Adipose tissue (tissue), 3 donors: ENCODE results near the gene OR8G1. TPM values are rescaled to one million over a fixed set of nuclear protein-coding genes. Genes with fewer than 3 reads are reported as not detected.
"Not testable (repeated sequence)": the region's sequence is repeated elsewhere in the genome, so short reads cannot be mapped to it uniquely, and the experiment has no call there.

Experiments used
- H3K27ac ChIP-seq: one replicate; pipeline ENCODE4 v1.5.1; 2013; ENCODE audit warnings: low read depth, low read length
- WGBS, 3 donors: extraction: QIAGEN DNeasy Blood & Tissue Kit; methylation state at CpG; one replicate each; pipeline ENCODE4 v1.1.7; 2013; 5-methylcytosine and 5-hydroxymethylcytosine counted together
- polyA plus RNA-seq, 3 donors: library from polyadenylated mRNA; stranded (reverse); fragments of 200-250 nt; gene quantifications; one replicate each; pipeline ENCODE4 v1.2.3, GENCODE V29; 2013
- donor health status: healthy with polysubstance abuse.
- donor health status: Bipolar disorder and iron deficiency.
- donor health status: healthy.

Gene OR8G1
- polyA plus RNA-seq, 3 donors, result not detected

DNA sequence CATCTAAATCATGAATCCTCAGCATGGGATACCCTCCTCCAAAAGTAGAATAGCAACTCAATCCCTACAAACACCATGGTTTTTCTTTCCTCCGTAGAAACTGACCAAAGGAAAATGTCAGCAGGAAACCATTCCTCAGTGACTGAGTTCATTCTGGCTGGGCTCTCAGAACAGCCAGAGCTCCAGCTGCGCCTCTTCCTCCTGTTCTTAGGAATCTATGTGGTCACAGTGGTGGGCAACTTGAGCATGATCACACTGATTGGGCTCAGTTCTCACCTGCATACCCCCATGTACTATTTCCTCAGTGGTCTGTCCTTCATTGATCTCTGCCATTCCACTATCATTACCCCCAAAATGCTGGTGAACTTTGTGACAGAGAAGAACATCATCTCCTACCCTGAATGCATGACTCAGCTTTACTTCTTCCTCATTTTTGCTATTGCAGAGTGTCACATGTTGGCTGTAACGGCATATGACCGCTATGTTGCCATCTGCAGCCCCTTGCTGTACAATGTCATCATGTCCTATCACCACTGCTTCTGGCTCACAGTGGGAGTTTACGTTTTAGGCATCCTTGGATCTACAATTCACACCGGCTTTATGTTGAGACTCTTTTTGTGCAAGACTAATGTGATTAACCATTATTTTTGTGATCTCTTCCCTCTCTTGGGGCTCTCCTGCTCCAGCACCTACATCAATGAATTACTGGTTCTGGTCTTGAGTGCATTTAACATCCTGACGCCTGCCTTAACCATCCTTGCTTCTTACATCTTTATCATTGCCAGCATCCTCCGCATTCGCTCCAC lies 16.1 kb upstream of the OR8G1 start:
- H3K27ac ChIP-seq, result not testable (repeated sequence)
- WGBS, 3 donors, result 56 to 67% (median 57%) methylated on average over 9 of the region's 9 CpGs

DNA sequence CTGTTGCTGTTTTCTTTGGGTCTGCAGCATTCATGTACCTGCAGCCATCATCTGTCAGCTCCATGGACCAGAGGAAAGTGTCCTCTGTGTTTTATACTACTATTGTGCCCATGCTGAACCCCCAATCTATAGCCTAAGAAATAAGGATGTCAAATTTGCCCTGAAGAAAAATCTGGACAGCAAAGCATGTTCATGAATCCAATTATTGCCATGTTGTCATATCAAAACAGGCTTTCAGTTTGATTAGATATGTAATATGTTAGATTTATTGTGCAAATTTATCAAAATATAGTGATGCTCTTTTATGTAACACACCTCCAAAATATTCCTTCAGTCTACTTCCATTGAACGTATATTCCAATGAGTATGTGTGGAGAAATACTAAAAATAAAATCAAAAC lies 15.4 kb upstream of the OR8G1 start:
- H3K27ac ChIP-seq, result no peak overlapping the region
- 82 to 88% (median 88%) methylated on average over 1 of the region's 1 CpG for WGBS, 3 donors

DNA sequence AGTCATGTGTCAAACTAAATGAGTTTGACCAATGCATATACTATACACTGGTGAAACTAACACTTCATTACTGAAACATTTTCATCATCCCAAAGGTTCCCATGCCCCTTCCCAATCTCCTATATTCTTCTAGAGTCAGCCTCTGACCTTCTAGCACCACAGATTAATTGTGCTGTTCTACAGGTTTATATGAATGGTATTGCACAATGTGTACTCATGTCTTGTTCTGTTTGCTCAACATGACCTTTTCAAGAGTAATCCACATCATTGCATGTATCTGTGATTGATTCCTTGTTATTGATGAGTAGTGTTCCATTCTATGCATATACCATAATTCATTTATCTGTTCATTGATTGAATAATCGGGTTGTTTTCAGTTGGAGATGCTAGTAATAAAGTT lies 7.5 kb upstream of the OR8G1 start:
- H3K27ac ChIP-seq, result no peak overlapping the region
- 20 to 81% (median 44%) methylated on average over 1 of the region's 1 CpG for WGBS, 3 donors

DNA sequence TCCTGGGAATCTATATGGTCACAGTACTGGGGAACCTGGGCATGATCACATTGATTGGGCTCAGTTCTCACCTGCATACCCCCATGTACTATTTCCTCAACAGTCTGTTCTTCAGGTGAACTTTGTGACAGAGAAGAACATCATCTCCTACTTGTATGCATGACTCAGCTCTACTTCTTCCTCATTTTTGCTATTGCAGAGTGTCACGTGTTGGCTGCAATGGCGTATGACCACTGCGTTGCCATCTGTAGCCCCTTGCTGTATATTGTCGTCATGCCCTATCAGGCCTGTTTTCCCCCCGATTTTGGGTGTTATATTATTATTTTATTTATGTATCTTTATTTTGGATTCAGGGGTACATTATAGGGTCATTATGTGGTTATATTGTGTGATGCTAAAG lies 2.4 kb upstream of the OR8G1 start:
- 54 to 64% (median 55%) methylated on average over 5 of the region's 5 CpGs for WGBS, 3 donors
- no peak overlapping the region for H3K27ac ChIP-seq

DNA sequence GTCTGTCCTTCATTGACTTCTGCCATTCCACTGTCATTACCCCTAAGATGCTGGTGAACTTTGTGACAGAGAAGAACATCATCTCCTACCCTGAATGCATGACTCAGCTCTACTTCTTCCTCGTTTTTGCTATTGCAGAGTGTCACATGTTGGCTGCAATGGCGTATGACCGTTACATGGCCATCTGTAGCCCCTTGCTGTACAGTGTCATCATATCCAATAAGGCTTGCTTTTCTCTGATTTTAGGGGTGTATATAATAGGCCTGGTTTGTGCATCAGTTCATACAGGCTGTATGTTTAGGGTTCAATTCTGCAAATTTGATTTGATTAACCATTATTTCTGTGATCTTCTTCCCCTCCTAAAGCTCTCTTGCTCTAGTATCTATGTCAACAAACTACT lies 9.0 kb downstream of the OR8G1 start:
- not testable (repeated sequence) for H3K27ac ChIP-seq
- WGBS, 3 donors, result 40 to 61% (median 59%) methylated on average over 3 of the region's 3 CpGs

DNA sequence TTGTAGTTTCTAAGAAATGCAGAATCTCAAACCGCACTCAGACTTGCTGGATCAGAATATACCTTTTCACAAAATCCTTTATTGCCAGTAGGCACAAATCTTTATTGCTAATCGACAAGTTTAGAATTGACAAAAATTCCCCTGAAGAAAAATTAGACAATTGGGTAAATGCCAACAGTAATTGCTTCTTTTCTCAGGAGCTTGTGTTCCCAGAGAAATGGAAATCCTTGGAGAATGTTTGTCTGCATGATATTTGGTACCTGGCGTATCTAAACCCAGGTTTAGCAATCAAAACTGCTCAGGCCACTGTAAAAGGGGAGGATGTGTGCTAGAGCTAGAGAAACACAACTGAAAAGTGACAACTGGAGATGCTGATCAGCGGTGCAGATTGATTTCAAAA lies 15.2 kb downstream of the OR8G1 start, which contains the start of gene OR8G5:
Gene OR8G5 (plus strand): TSS at position 301 of the 400 bp plus-strand sequence. CDS start 8,556 bp downstream, outside the sequence.
- no peak within 1 kb of the TSS for H3K27ac ChIP-seq
- WGBS, 3 donors, result 63 to 71% (median 70%) methylated on average over 4 of the region's 4 CpGs

DNA sequence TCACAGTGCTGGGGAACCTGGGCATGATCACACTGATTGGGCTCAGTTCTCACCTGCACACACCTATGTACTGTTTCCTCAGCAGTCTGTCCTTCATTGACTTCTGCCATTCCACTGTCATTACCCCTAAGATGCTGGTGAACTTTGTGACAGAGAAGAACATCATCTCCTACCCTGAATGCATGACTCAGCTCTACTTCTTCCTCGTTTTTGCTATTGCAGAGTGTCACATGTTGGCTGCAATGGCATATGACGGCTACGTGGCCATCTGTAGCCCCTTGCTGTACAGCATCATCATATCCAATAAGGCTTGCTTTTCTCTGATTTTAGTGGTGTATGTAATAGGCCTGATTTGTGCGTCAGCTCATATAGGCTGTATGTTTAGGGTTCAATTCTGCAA lies 24.1 kb downstream of the OR8G1 start:
- WGBS, 3 donors, result 46 to 84% (median 52%) methylated on average over 4 of the region's 4 CpGs
- H3K27ac ChIP-seq, result not testable (repeated sequence)

DNA sequence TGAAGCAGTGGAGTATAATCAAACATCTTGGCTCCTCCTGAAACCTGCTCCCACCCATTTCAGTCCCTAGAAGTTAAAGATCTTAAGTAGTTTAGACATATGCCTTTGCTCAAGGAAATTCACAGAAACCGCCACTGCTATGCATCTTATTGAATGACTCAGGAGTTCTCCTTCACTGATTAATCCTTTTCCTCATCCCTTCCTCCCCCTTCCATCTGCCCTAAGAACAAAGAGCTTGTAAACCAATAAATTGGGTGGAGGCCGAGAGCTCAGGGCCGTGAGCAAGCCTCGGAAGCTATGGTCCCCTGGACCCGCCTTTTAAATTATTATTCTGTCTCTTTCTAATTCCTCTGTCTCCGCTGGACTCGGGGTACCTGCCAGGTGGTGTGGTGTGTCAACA lies 30.0 kb downstream of the OR8G1 start:
- H3K27ac ChIP-seq, result not testable (repeated sequence)
- WGBS, 3 donors, result 48 to 65% (median 49%) methylated on average over 7 of the region's 7 CpGs

DNA sequence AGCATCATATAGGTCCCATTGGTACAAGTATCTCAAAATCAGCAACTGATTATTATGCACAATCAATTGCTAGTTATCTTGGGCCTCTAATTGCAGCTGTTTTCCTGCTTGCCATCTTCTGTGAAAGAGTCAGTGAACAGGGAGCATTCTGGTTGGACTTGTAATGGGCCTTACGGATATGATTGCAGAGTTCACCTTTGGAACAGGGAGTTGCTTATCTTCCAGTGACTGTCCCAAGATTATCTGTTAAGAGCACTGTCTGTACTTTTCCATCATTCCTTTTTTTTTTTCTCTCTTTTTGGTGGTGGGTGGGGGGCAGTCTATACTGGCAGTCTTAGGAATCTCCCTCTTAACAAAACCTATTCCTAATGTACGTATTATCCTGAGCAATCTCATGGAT lies 33.1 kb downstream of the OR8G1 start:
- WGBS, 3 donors, result 89 to 92% (median 91%) methylated on average over 2 of the region's 2 CpGs
- no peak overlapping the region for H3K27ac ChIP-seq

DNA sequence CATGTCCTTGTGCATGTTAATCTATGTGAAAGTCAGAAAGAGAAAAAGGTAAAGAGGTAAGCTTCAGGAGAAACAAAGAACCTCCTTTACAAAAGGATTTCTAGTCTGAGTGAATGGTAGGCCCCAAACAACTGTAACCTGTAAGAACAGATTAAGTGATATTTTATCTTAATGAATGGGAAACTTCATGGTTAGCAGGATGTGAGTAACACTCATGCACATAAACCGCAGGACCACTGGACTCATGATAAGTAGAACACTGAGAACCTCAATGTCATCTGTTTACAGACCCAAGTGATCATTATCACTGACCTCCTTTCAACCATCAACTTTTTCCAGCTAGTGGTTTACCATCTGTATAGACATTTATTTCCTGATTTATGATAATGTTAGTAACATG lies 35.2 kb downstream of the OR8G1 start:
- WGBS, 3 donors, result 26 to 79% (median 54%) methylated on average over 1 of the region's 1 CpG
- no peak overlapping the region for H3K27ac ChIP-seq

DNA sequence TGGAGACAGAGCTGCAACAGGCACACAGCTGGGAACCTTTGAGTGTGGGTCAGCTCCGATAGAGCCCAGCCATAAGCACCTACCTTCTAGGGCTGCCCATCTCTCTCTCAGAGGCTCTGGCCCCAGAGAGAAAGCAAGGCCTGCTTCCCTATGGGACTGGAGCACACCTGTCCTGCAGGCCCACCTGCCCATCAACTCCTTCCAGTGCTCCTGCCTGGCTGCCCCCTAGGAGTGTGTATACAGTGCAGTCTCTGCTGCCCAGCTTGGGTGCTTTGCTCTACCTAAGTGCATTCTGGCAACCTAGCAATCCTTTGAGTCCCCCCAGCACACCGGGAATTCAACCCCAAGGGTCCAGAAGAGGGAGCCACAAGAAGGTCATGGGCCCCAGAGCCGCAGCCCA lies 36.3 kb downstream of the OR8G1 start:
- H3K27ac ChIP-seq, result no peak overlapping the region
- 86 to 88% (median 87%) methylated on average over 3 of the region's 3 CpGs for WGBS, 3 donors

DNA sequence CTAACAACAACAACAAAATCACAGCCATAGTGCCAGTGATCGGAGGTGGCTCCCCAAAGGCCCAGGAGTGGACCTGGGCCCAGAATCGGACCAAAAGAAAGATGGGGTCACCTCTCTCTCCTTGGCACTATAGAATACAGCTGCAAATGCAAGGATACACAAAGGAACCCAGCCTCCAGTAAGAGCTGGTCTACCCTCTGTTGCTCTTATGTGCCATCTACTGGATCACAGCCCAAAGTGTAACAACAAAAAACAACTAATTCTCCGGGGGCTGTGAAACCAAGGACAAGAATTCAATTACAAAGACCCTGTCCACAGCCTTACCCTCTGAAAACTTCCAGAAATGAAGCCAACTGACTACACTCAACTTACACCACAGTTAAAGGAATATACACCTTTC lies 36.9 kb downstream of the OR8G1 start:
- no peak overlapping the region for H3K27ac ChIP-seq
- 71 to 77% (median 77%) methylated on average over 3 of the region's 3 CpGs for WGBS, 3 donors

DNA sequence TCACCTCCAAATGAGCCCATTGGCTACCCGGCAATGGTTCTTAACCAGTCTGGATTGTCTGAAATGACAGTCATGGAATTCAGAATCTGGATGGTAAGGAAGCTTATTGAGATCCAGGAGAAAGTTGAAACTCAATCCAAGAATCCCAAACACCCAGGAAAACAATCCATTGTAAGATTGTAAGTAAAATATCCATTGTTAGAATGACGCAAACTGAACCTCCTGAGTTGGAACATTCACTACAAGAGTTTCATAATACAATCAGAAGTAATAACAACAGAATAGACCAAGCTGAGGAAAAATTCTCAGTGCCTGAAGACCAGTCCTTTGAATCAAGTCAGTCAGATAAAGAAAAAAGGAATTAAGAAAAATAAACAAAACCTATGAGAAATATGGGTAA lies 37.4 kb downstream of the OR8G1 start:
- H3K27ac ChIP-seq, result no peak overlapping the region
- WGBS, 3 donors, result 55 to 91% (median 68%) methylated on average over 2 of the region's 2 CpGs

DNA sequence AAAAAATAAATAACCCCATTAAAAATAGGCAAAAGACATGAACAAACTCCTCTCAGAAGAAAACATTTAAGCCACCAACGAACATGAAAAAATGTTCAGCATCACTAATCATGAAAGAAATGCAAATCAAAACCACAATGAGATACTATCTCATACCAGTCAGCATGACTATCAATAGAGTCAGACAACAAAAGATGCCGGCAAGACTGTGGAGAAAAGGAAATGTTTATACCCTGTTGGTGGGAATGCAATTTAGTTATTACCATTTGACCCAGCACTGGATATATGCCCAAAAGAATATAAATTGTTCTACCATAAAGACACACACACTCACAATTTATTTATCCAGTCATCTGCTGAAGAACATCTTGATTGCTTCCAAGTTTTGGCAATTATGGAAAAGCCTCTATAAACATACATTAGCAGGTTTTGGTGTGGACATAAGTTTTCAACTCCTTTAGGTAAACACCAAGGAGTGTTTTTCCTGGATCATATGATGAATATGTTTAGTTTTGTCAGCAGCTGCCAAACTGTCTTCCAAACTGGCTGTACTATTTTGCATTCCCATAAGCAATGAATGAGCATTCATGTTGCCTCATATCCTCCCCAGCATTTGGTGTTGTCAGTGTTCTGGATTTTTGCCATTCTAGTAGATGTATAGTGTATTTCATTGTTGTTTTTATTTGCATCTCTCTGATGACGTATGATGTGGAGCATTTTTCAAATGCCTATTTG lies 44.9 kb downstream of the OR8G1 start:
- WGBS, 3 donors, result 64 to 76% (median 66%) methylated on average over 3 of the region's 3 CpGs
- no peak overlapping the region for H3K27ac ChIP-seq

DNA sequence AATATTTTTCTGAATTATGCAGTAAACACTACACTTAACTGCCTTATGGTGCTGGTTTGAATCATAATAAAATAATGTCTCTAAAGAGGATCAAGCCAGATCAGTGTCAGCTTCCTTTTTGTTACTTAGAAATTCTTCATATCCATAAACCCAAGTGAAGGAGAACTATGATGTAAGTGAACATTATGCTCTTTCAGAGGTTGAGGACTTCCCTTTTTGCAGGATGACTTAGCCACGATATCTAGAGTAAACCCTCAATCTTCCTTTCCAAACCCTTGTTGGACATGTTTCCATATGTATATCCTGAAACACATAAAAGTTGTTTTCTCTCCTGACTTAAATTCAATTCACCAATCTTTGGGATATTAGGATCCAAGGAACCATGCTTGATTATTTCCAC lies 53.8 kb downstream of the OR8G1 start:
- H3K27ac ChIP-seq, result no peak overlapping the region
- WGBS, 3 donors, result 29 to 64% (median 45%) methylated on average over 1 of the region's 1 CpG

DNA sequence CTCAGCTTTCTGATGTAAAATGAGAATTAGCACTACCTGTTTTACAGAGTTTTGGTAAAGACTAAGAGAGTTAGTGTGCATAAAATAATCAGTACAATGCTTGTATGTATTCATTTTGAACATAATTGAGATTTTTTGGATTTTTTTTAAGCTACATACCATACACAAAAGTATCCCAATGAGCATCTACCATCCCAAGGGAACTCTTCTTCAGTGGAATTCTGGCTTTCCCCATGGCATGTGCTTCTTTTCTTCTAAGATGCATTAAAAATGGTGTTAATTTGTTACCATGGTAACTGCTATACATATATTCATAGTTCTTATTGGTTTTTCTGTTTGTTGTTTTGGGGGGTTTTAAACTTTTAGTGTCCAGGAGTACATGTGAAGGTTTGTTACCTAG lies 55.1 kb downstream of the OR8G1 start:
- no peak overlapping the region for H3K27ac ChIP-seq

DNA sequence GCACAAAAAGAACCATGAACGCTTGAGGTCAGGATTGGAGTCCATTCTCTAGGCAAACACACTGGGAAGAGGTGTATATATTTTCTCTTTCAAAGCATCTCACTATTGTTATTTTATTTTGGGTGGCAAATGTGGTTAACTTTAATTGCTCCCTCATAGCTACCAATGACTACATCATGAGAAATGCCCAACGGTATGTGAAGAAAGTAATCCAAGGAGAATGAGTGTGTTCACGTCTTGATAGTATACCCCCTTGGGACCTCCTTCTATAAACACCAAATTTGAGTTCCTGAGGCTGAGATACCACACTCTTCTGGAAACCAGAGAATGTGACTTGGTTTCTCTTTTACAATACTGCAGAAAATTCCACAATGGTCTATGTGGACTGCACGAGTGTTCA lies 57.0 kb downstream of the OR8G1 start:
- H3K27ac ChIP-seq, result no peak overlapping the region
- WGBS, 3 donors, result 80 to 82% (median 81%) methylated on average over 4 of the region's 4 CpGs

DNA sequence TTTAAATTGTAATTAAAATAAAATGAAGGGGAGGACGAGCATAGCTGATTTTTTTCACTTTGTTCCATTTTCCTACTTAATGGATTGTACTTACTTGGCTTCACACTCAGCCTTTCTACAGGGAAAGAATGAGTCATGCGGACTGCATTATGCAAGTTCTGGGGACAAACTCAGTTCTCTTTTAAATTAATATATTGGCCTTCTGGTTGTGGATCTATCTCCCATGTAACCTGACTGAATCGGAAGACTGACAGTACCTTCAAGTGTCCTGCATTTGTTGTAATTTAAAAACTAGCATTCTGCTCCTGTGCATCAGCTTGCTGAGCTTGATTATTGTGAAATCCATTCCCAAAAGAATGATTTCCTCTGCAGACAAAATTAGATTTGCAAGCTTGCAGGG lies 60.7 kb downstream of the OR8G1 start:
- H3K27ac ChIP-seq, result no peak overlapping the region
- 57 to 87% (median 72%) methylated on average over 3 of the region's 3 CpGs for WGBS, 3 donors

DNA sequence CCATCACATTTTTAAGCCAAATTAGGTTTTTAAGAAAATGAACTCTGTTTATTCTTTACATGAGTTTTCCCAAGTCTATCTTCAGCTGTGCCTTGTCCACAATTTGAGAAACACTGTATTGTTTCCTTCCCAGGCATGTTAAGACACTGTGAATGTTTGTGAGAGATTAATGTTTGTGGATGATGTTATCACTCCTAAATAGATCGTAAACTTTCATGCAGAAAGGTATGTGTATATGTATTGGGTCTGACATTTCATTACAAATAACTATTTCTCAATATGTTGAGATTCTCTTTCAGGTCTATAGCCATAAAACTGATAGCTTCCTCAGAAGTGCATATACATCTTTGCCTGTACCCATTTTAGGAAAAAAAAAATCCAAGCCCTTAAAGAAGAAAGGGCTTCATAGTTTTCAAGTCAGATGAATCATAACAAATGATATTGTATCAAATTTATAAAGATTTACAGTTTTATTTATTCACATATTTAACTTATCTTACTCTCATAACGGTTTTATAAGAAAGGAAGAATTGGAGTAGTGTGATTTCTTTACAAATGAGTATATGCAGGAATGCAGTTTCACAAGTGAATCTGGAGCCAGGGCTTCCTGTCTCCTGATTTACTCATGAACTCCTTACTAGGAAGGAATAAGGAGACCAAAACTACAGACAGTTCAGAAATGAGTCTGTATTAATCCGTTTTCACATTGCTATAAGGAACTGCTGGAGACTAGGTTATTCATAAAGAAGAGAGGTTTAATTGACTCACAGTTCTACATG lies 61.6 kb downstream of the OR8G1 start:
- WGBS, 3 donors, result 55 to 60% (median 58%) methylated on average over 3 of the region's 3 CpGs
- H3K27ac ChIP-seq, result no peak overlapping the region
